HG03045 (cell line): Measurements from ENCODE around the gene TEX51.

ENCODE experiments used
- ATAC-seq: cut with Tn5 transposase; IDR thresholded peaks from one replicate; pipeline ENCODE4 v1.9.1; 2021; ENCODE audit warnings: mild to moderate bottlenecking, moderate library complexity; ENCODE audit not compliant: unreplicated experiment

The TEX51 gene

DNA sequence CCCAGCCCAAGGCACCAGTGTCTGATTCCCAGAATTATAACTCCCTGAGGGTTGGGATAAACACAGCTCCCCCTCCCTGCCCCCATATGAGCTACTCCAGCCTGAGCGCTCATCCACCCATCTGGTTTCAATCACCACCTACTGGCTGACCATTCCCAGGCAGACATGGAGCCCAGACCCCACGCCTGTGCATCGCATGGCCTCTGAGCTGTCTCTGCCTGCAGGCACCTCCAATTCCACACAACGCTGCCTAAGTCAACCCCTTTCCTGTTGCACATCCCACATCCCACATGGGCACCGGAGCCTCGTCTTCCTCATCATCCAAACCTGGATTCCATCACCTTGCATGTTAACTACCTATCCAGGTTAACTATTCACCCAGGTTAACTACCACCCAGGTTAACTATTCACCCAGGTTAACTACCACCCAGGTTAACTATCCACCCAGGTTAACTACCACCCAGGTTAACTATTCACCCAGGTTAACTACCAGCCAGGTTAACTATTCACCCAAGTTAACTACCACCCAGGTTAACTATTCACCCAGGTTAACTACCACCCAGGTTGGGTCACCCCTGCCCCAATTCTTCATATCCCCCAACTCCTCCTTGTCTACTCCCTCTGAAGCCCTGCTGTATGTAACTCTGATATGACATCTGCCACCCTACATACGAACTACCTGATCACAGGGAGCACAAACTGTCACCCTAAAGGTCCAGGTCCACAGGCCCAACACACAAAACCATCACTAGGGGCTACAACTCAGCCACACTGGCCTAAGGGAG, 47.8 kb downstream of the TEX51 start:
- ATAC-seq = no peak

GRCh38 chr2:126947103-126947429, 48.4 kb downstream of the TEX51 start:
- no peak for ATAC-seq

DNA sequence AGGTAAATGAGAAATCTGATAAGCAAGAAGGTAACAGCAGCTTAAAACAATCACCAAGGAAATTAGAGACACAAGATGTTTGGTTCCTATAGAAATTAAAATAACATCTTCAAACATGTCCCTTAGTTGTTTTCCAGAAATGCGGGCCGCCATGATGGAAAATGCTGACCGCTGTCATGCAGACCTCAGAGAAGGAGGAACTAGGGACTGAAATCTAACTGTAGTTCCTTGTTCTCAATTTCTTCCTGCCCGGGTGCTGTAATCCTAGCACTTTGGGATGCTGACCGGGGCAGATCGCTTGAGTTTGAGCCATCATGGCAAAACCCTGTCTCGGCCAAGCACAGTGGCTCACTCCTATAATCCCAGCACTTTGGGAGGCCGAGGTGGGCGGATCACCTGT, 51.1 kb downstream of the TEX51 start:
- no peak for ATAC-seq

DNA sequence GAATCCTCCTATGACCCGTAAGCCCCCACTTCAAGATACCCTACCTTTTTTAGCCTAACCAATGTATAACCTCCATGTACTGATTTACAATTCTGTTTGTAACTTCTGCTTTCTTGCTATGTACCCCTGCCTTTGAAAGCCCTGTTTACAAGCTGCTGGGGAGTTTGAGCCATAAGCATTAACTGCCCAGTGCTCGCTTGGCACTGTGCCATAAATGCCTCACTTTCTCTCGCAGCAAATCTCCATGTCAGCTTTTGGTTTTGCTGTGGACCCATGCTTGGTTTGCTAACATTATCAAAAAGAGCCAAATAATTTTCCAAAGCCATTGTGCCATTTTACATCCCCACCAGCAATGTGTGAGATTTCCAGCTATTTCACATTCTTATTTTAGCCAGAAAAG, 51.8 kb downstream of the TEX51 start:
- no peak for ATAC-seq
